Measurements from ENCODE around the gene SPECC1.
A peak's percentile ranks its signal among the peaks of the same experiment; 100 is the strongest.
"Not testable (repeated sequence)": the region's sequence is repeated elsewhere in the genome, so short reads cannot be mapped to it uniquely, and the experiment has no call there.

SPECC1 gene

GRCh38 chr17:20009302-20010098 is at the start of gene SPECC1:
Gene SPECC1, plus strand, starts transcription at chr17:20009359. Its CDS starts 87,293 bp downstream, at chr17:20096652.
- FAIRE-seq = no peak

GRCh38 chr17:19962954-19963353 is 46.2 kb upstream of the SPECC1 start:
- FAIRE-seq = not testable (repeated sequence)

GRCh38 chr17:19973156-19973555 is 36.0 kb upstream of the SPECC1 start:
- FAIRE-seq = no peak

- FAIRE-seq = no peak
Measured at GRCh38 chr17:19975601-19976000, 33.6 kb upstream of the SPECC1 start.

- FAIRE-seq = no peak
Measured at GRCh38 chr17:19977293-19978208, 31.6 kb upstream of the SPECC1 start, which contains the start of gene AKAP10. Gene AKAP10, minus strand, starts transcription at chr17:19977828. Its CDS starts 149 bp downstream, at chr17:19977679.

- no peak for FAIRE-seq
Measured at GRCh38 chr17:19978209-19978802, 30.9 kb upstream of the SPECC1 start.

GRCh38 chr17:19978805-19979211 is 30.4 kb upstream of the SPECC1 start:
- no peak for FAIRE-seq

- FAIRE-seq = no peak
Measured at GRCh38 chr17:19979917-19980770, 29.0 kb upstream of the SPECC1 start.

GRCh38 chr17:19986941-19987861 is 22.0 kb upstream of the SPECC1 start:
- FAIRE-seq = no peak

- no peak for FAIRE-seq
Measured at GRCh38 chr17:19987897-19988296, 21.3 kb upstream of the SPECC1 start.

GRCh38 chr17:19991252-19991885 is 17.8 kb upstream of the SPECC1 start:
- no peak for FAIRE-seq

GRCh38 chr17:19992803-19993713 is 16.1 kb upstream of the SPECC1 start:
- peak; percentile 84 for FAIRE-seq

- no peak for FAIRE-seq
Measured at GRCh38 chr17:19996086-19996485, 13.1 kb upstream of the SPECC1 start.

GRCh38 chr17:19996502-19996901 is 12.7 kb upstream of the SPECC1 start:
- no peak for FAIRE-seq

GRCh38 chr17:20008242-20009051 is 712 bp upstream of the SPECC1 start:
- no peak for FAIRE-seq

- FAIRE-seq = no peak
Measured at GRCh38 chr17:20009052-20009301, 182 bp upstream of the SPECC1 start.

GRCh38 chr17:20010099-20010863 is 1.1 kb downstream of the SPECC1 start:
- FAIRE-seq = peak; percentile 69

- FAIRE-seq = no peak
Measured at GRCh38 chr17:20010936-20011335, 1.8 kb downstream of the SPECC1 start.
